ENCODE data around the gene TSEN15.
A peak's percentile ranks its signal among the peaks of the same experiment; 100 is the strongest.
"Not testable (repeated sequence)": the region's sequence is repeated elsewhere in the genome, so short reads cannot be mapped to it uniquely, and the experiment has no call there.

Gene TSEN15

DNA sequence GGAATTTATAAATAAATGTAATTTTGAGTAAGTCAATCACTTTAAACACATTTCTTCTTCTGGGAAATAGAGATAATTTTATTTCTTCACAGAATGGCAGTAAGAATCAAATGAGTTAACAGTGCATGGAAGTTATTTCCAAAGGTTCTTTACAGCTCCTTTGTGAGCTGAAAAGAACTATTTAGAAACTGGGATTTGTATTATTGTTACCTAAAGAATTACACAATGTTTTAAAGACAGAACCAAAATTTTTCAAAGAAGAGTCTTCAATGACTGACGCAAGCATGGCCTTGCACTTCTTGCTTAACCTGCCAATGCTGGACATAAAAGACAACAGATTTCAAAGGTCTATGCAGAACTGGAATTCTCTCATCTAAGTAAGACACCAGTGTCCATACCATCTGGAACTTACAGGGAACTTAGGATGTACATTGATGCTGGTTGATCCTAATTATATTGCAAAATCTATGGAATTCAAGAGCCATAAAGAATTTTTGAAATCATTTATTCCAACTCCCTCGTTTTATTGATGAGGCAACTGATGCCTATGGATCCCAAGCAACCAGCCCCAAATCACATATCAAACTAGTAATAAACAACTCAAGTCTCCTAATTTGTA is 16.7 kb upstream of the TSEN15 start:
- peaks cover 11% of the 10 kb centered on the region for H3K4me1 ChIP-seq (ENCODE audit: insufficient read depth, low read length)
- H3K9me3 ChIP-seq (ENCODE audit: low read length): no peaks in the 10 kb centered on the region
- no peak overlapping the region for H3K4me3 ChIP-seq (ENCODE audit: low read length)
- no peaks in the 10 kb centered on the region for H3K36me3 ChIP-seq (ENCODE audit: insufficient read depth, low read length)
- H3K27me3 ChIP-seq (ENCODE audit: insufficient read depth, low read length): no peaks in the 10 kb centered on the region
- H2AFZ ChIP-seq (ENCODE audit: low read depth, low read length): no peak overlapping the region

DNA sequence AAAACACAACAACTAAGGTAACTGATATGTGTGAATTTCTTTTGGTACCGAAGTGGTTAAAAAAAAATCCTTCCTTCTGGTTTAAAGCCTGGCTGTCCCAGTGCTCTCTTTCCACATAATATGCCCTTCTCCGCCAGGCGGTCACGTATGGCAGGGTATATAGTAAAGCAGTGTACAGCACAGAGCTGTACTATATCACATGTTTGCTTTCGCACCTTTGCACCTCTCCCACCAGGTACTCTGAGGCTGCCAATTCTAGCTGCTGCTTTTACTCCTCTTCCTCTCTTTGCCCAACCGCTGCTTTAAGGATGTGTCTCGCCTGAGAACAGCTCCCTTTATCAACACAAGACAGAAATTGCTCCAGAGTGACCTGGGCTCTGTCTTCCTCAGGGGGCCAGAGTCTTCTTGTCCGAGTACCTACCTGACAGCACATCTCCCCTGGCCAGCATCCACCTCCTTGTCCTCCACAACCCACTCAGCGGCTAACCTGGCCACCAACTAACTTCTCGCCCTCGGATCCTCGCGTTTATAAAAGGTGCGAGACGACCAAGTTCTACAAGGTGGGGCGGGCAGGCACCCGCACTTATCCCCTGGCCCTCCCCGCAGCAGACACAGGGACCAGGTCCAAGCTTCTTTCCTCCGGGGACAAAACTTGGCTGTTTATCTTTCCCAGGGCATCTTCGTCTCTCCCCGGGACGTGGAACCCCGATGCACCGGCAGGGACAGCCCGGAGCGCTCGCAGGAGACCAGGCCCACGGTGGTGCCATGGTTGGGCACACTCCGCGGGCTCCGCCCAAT is 15.6 kb upstream of the TSEN15 start:
- H3K36me3 ChIP-seq (ENCODE audit: insufficient read depth, low read length): no peaks in the 10 kb centered on the region

DNA sequence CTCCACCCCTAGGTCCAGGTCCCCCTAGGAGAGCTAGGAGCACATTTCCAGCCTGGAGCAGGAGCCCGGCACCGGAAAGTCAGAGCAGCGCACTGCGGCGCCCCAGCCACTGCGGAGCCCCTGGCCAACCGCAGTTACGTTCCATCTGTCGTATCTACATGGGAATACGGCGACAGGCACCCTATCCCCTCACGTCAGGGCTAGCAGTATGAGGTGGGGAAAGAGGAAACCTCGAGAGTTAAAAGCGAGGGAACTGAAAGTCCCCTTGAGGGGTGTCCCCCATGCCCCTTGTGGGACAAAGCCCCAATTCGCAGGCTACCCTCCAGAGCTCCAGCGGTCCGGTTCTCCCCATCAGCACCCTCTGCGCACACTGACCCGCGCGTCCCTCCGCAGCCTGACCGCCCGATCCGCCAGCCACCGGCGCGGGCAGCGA is 15.0 kb upstream of the TSEN15 start:
- Histone ChIP-seq H3K36me3 (ENCODE audit: insufficient read depth, low read length) (no peaks in the 10 kb centered on the region), H3K4me3 (ENCODE audit: low read length) (peak overlapping the region; percentile 59), H2AFZ (ENCODE audit: low read depth, low read length) (peak overlapping the region; percentile 57), H3K9me3 (ENCODE audit: low read length) (no peaks in the 10 kb centered on the region), H3K4me1 (ENCODE audit: insufficient read depth, low read length) (peaks cover 11% of the 10 kb centered on the region), H3K27me3 (ENCODE audit: insufficient read depth, low read length) (no peaks in the 10 kb centered on the region)

More for the DNA sequence above, 15.6 kb upstream of the TSEN15 start:
- Histone ChIP-seq H3K27me3 (ENCODE audit: insufficient read depth, low read length) (no peaks in the 10 kb centered on the region), H3K4me3 (ENCODE audit: low read length) (peak overlapping the region; percentile 59), H2AFZ (ENCODE audit: low read depth, low read length) (peak overlapping the region; percentile 57), H3K4me1 (ENCODE audit: insufficient read depth, low read length) (peaks cover 11% of the 10 kb centered on the region), H3K9me3 (ENCODE audit: low read length) (no peaks in the 10 kb centered on the region)

DNA sequence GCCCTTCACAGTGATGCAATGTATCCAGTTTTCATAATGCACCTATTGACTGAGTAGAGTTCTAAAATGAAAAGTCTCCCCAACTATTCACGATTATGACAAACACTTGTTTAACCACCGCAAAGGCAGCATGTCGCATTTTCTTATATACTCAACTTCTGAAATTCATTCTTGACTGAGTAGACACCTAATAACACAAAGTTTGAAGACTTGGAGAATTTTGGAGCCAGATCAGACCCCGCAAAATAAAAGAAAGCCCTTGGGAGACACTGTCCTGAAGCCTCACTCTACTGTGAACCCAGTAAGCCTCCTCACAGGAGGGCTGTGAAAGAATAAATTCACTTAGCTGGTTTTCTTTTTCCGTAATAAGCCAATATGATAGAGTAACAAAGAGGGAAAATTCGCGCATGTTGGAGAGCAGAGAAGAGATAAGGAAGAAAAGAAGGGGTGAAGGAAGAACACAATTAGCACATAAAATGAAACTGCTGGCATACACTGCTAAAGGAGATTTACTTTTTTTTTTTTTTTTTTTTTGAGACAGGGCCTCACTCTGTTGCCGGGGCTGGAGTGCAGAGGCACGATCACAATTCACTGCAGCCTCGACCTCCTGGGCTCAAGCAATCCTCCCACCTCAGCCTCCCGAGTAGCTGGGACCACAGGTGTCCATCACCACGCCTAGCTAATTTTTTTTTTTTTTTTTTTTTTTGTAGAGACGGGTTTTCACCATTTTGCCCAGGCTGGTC is 13.5 kb upstream of the TSEN15 start:
- Histone ChIP-seq H2AFZ (ENCODE audit: low read depth, low read length) (peak overlapping the region; percentile 57), H3K4me3 (ENCODE audit: low read length) (peak overlapping the region; percentile 59), H3K27me3 (ENCODE audit: insufficient read depth, low read length) (no peaks in the 10 kb centered on the region), H3K36me3 (ENCODE audit: insufficient read depth, low read length) (no peaks in the 10 kb centered on the region), H3K9me3 (ENCODE audit: low read length) (no peaks in the 10 kb centered on the region), H3K4me1 (ENCODE audit: insufficient read depth, low read length) (peaks cover 11% of the 10 kb centered on the region)

DNA sequence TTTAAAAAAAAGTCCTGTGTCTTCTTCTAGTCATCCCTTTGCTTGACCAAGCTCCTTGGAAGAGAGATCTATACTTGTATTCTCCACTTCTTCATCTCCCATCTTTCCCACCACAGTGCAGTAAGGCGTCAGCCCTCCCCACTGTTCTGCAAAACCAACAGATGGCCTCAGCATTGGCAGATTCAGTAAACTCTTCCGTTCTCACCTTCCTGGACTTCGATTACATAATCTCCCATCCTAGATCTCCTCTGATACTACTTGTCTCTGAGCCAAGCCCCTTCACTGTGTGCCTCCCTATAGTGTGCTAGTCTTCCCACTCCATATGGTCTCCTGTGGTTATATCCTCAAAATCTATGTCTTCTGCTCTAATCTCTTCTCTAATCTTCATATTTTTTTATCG is 12.4 kb upstream of the TSEN15 start:
- no peaks in the 10 kb centered on the region for H3K27me3 ChIP-seq (ENCODE audit: insufficient read depth, low read length)
- H3K4me3 ChIP-seq (ENCODE audit: low read length): no peak overlapping the region
- peaks cover 11% of the 10 kb centered on the region for H3K4me1 ChIP-seq (ENCODE audit: insufficient read depth, low read length)
- no peaks in the 10 kb centered on the region for H3K36me3 ChIP-seq (ENCODE audit: insufficient read depth, low read length)
- no peak overlapping the region for H2AFZ ChIP-seq (ENCODE audit: low read depth, low read length)
- H3K9me3 ChIP-seq (ENCODE audit: low read length): no peaks in the 10 kb centered on the region

DNA sequence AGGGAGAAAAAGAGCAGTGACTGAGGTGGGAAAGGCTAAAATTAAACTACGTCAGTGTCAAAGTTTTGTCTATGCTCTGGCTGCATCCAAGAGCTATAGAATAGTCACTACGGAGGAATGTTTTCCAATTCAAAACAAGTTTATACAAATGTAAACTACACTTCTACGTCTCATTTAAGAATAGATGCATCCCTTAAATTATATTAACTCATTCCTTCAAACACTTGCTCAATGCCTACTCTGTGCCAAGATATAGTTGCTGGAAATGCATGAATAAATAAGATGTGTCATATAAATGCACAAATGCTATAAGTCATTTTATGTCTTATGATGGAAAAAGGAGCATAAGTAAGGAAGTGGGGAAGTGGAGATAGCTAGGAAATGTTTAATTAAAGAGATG is 9.8 kb upstream of the TSEN15 start:
- Histone ChIP-seq H3K4me3 (ENCODE audit: low read length) (no peak overlapping the region), H3K27me3 (ENCODE audit: insufficient read depth, low read length) (no peaks in the 10 kb centered on the region), H3K4me1 (ENCODE audit: insufficient read depth, low read length) (peaks cover 8% of the 10 kb centered on the region), H3K9me3 (ENCODE audit: low read length) (no peaks in the 10 kb centered on the region), H3K36me3 (ENCODE audit: insufficient read depth, low read length) (no peaks in the 10 kb centered on the region), H2AFZ (ENCODE audit: low read depth, low read length) (no peak overlapping the region)

DNA sequence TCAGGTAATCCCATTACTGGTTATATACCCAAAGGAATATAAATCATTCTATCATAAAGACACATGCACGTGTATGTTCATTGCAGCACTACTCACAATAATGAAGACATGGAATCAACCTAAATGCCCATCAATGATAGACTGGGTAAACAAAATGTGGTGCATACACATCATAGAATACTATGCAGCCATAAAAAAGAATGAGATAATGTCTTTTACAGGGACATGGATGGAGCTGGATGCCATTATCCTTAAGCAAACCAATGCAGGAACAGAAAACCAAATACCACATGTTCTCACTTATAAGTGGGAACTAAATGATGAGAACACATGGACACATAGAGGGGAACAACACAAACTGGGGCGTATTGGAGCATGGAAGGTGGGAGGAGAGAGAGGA is 8.2 kb upstream of the TSEN15 start:
- not testable (repeated sequence) for H3K27me3 ChIP-seq (ENCODE audit: insufficient read depth, low read length); H3K4me3 ChIP-seq (ENCODE audit: low read length); H3K36me3 ChIP-seq (ENCODE audit: insufficient read depth, low read length); H2AFZ ChIP-seq (ENCODE audit: low read depth, low read length); H3K9me3 ChIP-seq (ENCODE audit: low read length); H3K4me1 ChIP-seq (ENCODE audit: insufficient read depth, low read length)

DNA sequence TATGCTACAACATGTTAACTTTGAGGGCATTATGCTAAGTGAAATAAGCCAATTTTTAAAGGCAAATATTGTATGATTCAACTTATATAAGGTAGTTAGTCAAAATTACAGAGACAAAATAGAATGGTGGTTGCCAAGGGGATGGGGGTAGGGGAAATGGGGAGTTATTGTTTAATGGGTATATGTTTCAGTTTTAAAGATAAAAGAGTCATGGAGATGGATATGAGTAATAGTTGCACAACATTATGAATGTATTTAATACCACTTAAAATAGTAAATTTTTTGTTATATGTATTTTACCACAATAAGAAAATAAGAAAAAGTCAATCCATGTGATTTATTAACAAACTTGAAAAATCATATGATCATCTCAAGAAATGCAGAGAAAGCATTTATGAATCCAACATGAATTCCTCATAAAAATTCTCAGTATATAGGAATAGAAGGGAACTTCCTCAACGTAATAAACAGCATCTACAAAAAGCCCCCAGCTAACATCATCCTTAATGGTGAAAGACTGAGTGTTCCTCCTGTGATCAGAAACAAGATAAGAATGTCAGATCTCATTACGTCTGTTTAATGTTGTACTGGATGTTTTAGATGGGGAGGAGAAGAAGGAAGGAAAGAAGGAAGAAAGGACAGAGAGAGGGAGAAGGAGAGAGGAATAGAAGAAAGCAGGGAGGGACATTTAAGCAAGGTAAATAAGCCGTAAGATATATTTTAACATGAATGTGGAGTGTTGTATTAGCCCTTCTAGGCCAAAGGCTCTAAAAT is 6.7 kb upstream of the TSEN15 start:
- no peak overlapping the region for H3K4me3 ChIP-seq (ENCODE audit: low read length)
- H2AFZ ChIP-seq (ENCODE audit: low read depth, low read length): no peak overlapping the region
- H3K36me3 ChIP-seq (ENCODE audit: insufficient read depth, low read length): no peaks in the 10 kb centered on the region
- no peaks in the 10 kb centered on the region for H3K9me3 ChIP-seq (ENCODE audit: low read length)
- H3K4me1 ChIP-seq (ENCODE audit: insufficient read depth, low read length): no peaks in the 10 kb centered on the region
- H3K27me3 ChIP-seq (ENCODE audit: insufficient read depth, low read length): no peaks in the 10 kb centered on the region

DNA sequence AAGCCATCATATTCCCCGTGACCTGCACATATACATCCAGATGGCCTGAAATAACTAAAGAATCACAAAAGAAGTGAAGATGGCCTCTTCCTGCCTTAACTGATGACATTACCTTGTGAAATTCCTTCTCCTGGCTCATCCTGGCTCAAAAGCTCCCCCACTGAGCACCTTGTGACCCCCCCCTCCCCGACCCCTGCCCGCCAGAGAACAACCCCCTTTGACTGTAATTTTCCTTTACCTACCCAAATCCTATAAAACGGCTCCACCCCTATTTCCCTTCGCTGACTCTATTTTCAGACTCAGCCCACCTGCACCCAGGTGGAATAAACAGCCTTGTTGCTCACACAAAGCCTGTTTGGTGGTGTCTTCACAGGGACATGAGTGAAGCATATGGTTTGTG is 4.0 kb upstream of the TSEN15 start:
- not testable (repeated sequence) for H3K4me3 ChIP-seq (ENCODE audit: low read length); H3K9me3 ChIP-seq (ENCODE audit: low read length); H3K36me3 ChIP-seq (ENCODE audit: insufficient read depth, low read length); H3K27me3 ChIP-seq (ENCODE audit: insufficient read depth, low read length); H3K4me1 ChIP-seq (ENCODE audit: insufficient read depth, low read length); H2AFZ ChIP-seq (ENCODE audit: low read depth, low read length)

DNA sequence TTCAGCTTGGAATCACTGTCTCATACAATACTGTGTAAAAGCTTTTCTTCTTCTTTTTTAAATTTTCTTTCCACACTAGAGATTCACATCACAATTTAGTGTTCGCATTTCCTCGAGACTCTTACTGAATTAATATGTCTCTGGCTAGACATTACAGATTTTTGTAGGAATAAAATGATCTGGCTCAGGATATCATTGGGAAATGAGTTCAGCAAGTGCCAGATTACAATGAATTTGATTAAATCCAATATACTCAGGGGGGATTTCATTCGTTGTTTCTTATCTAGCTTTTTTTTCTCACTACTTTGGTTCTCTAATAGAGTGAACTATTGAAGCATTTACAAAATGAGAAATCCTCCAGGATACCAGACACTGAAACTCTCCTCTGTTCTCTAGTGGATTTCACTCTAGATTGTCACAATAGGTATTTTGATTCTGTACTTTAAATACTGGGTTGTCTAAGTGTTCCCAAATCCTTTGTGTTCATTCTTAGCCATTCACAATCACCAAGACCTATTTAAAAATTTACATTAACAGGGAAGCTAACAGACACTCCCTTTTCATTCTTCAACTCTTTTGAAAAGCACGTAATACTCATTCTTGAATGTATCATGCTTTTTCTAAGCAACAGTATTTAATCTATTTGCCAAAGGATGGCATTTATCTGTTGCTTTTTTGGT is 2.8 kb upstream of the TSEN15 start:
- Histone ChIP-seq H2AFZ (ENCODE audit: low read depth, low read length) (no peak overlapping the region), H3K27me3 (ENCODE audit: insufficient read depth, low read length) (no peaks in the 10 kb centered on the region), H3K4me1 (ENCODE audit: insufficient read depth, low read length) (peaks cover 3% of the 10 kb centered on the region), H3K36me3 (ENCODE audit: insufficient read depth, low read length) (no peaks in the 10 kb centered on the region), H3K9me3 (ENCODE audit: low read length) (no peaks in the 10 kb centered on the region), H3K4me3 (ENCODE audit: low read length) (no peak overlapping the region)

DNA sequence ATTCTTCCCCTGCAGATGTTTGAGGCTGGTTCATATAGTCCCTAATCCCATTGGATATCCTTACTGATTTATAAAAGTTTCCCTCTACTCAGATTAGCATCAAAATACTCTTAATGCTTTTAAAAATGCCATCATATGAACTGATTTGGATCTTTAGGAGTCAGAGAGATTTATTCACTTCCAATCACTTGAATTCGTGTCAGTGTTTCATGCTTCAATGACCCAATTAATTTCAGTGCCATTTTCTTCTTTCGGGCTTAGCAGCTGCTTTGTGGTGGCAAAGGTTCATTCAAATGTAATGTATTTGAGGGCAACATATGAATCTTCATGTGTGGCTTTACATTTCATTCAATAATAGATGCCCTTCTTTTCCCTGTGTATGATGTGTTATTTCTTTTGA is 2.2 kb upstream of the TSEN15 start:
- no peak overlapping the region for H2AFZ ChIP-seq (ENCODE audit: low read depth, low read length)
- H3K4me1 ChIP-seq (ENCODE audit: insufficient read depth, low read length): peaks cover 3% of the 10 kb centered on the region
- H3K36me3 ChIP-seq (ENCODE audit: insufficient read depth, low read length): no peaks in the 10 kb centered on the region
- no peaks in the 10 kb centered on the region for H3K9me3 ChIP-seq (ENCODE audit: low read length)
- no peaks in the 10 kb centered on the region for H3K27me3 ChIP-seq (ENCODE audit: insufficient read depth, low read length)
- H3K4me3 ChIP-seq (ENCODE audit: low read length): no peak overlapping the region

DNA sequence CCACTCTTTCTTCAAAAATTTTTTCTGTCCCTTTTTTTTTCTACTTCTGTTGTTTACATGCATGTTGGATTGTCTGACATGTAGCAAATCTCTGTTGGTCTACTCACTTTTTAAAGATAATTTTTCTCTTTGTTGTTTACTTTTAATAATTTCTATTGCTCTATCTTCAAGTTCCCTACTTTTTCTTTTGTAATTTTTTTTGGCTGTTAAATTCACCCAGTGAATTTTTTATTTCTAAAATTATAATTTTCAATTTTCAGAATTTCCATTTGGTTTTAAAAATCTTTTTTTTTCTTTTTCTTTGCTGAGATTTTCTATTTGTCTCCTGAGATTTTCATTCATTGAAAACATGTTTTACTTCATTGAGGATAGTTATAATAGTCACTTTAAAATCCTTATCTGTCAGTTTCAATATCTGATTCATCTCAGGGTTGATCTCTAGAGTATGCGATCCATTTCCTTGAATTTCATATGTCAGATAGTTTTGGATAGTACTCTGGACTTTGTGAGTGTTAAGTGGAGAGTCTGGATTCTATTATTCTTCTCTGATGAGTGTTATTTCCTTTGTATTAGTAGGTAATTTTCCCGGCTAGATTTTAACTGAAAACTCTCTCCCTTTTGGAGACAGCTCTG is 1.6 kb upstream of the TSEN15 start:
- Histone ChIP-seq H2AFZ (ENCODE audit: low read depth, low read length) (no peak overlapping the region), H3K4me1 (ENCODE audit: insufficient read depth, low read length) (peaks cover 3% of the 10 kb centered on the region), H3K9me3 (ENCODE audit: low read length) (peaks cover under 1% of the 10 kb centered on the region), H3K36me3 (ENCODE audit: insufficient read depth, low read length) (peaks cover 3% of the 10 kb centered on the region), H3K4me3 (ENCODE audit: low read length) (no peak overlapping the region), H3K27me3 (ENCODE audit: insufficient read depth, low read length) (no peaks in the 10 kb centered on the region)
